ENCODE results near the gene CRB1. TPM values are rescaled to one million over a fixed set of nuclear protein-coding genes. Genes with fewer than 3 reads are reported as not detected.

CRB1 gene
- total and polyA plus RNA-seq, 2 of the 8 experiments (the other 6 are each of a cell fraction or from before 2014, with no cell fraction given) = 0.03 TPM; not detected in 1

GRCh38 chr1:197463142-197463541 lies 195.1 kb downstream of the CRB1 start (continued):
- TF ChIP-seq MAFK (IDR thresholded peaks at IDR 0.05; ENCODE audit: low read depth, low read length) (no peak), POLR2AphosphoS5 (IDR thresholded peaks at IDR 0.05; ENCODE audit: low read depth, low read length) (no peak), TBP (IDR thresholded peaks at IDR 0.05; ENCODE audit: low read depth, low read length) (no peak)
